ENCODE data around the gene GLYATL2. TPM values are rescaled to one million over a fixed set of nuclear protein-coding genes. Genes with fewer than 3 reads are reported as not detected.

Gene GLYATL2, protein sequence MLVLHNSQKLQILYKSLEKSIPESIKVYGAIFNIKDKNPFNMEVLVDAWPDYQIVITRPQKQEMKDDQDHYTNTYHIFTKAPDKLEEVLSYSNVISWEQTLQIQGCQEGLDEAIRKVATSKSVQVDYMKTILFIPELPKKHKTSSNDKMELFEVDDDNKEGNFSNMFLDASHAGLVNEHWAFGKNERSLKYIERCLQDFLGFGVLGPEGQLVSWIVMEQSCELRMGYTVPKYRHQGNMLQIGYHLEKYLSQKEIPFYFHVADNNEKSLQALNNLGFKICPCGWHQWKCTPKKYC
- 1.7 and 5.5 TPM in 2 replicates for total RNA-seq

DNA sequence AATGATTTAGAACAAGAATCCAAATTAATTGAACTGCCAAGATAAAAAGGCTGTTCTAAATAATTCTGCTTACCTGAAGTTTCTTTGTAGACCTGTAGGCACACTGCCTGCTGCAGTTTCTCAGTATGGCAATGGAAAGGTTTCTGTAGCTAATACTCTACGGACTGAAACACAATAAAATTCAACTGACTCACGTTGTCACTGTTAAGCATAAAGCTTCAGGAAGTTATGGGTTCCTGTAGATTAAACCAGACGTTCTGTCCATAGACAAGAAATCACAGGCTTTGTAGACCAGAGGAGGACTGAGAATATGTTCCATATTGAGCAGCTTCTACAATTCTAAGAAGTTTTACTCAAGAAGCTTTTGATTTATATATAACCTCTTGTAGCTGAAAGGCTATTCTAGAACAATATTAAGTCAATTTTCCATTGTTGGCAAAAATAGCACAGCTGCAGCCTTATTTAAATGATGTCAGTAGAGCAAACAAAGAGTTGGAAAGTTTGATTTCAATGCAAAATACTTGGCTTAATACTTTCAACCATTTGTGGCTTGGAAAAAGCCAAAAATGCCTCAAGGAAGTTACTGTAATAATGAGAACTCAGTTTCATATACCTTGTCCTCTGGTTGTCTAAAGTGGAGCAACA is at the start of gene GLYATL2:
TSS of gene GLYATL2 (minus strand) at position 344 of the 645 bp plus-strand sequence. CDS start 5,092 bp downstream, outside the sequence.

Other genes with a start within 250 kb of the GLYATL2 start
- 1.5 and 2.0 TPM in 2 replicates for gene CNTF, start 222.0 kb downstream of the GLYATL2 start, total RNA-seq
- not detected in 2 replicates for gene GLYAT, start 112.8 kb downstream of the GLYATL2 start, total RNA-seq
- 0.33 and 1.2 TPM in 2 replicates for gene GLYATL1, start 94.8 kb upstream of the GLYATL2 start, total RNA-seq
- gene GLYATL1B, start 241.6 kb upstream of the GLYATL2 start, total RNA-seq = not detected in 2 replicates

All from smooth muscle cell of trachea (primary cell).